ENCODE measurements around the gene C2. TPM values are rescaled to one million over a fixed set of nuclear protein-coding genes. Genes with fewer than 3 reads are reported as not detected.
A peak's percentile ranks its signal among the peaks of the same experiment; 100 is the strongest.

The C2 gene
- total RNA-seq, 1 donor from 2014 or later, result 8.4 TPM

- H3K9ac ChIP-seq (ENCODE audit: low read depth in 1 of 3, low read length in 3 of 3), result no peak overlapping the region
- H3K4me3 ChIP-seq (ENCODE audit: low read length in 3 of 3), result no peak overlapping the region
- no peaks in the 10 kb centered on the region for H3K9me3 ChIP-seq (ENCODE audit: control insufficient read depth in 3 of 3, low read length in 3 of 3)
- no peak overlapping the region for H3K27ac ChIP-seq (ENCODE audit: low read depth, low read length)
- H3K36me3 ChIP-seq (ENCODE audit: control insufficient read depth in 3 of 3, insufficient read depth in 3 of 3, low read length in 3 of 3), result peaks cover 74 to 84% (median 82%) of the 10 kb centered on the region in 3 donors
- H3K27me3 ChIP-seq (ENCODE audit: control insufficient read depth in 3 of 3, insufficient read depth in 3 of 3, low read length in 3 of 3), result no peaks in the 10 kb centered on the region
- peaks cover 16 to 17% (median 16%) of the 10 kb centered on the region in 3 donors for H3K4me1 ChIP-seq (ENCODE audit: control insufficient read depth in 3 of 3, insufficient read depth in 3 of 3, low read length in 3 of 3)
Observed at GRCh38 chr6:31966506-31966905, 39.0 kb downstream of the C2 start.

- no peak overlapping the region for H3K27ac ChIP-seq (ENCODE audit: low read depth, low read length)
- H3K27me3 ChIP-seq (ENCODE audit: control insufficient read depth in 3 of 3, insufficient read depth in 3 of 3, low read length in 3 of 3), result no peaks in the 10 kb centered on the region
- H3K4me1 ChIP-seq (ENCODE audit: control insufficient read depth in 3 of 3, insufficient read depth in 3 of 3, low read length in 3 of 3), result peaks cover 18 to 23% (median 19%) of the 10 kb centered on the region in 3 donors
- no peaks in the 10 kb centered on the region for H3K9me3 ChIP-seq (ENCODE audit: control insufficient read depth in 3 of 3, low read length in 3 of 3)
- peaks cover 66 to 77% (median 74%) of the 10 kb centered on the region in 3 donors for H3K36me3 ChIP-seq (ENCODE audit: control insufficient read depth in 3 of 3, insufficient read depth in 3 of 3, low read length in 3 of 3)
- H3K4me3 ChIP-seq (ENCODE audit: low read length in 3 of 3), result no peak overlapping the region
- no peak overlapping the region for H3K9ac ChIP-seq (ENCODE audit: low read depth in 1 of 3, low read length in 3 of 3)
Observed at GRCh38 chr6:31966997-31967925, 39.7 kb downstream of the C2 start.

DNA sequence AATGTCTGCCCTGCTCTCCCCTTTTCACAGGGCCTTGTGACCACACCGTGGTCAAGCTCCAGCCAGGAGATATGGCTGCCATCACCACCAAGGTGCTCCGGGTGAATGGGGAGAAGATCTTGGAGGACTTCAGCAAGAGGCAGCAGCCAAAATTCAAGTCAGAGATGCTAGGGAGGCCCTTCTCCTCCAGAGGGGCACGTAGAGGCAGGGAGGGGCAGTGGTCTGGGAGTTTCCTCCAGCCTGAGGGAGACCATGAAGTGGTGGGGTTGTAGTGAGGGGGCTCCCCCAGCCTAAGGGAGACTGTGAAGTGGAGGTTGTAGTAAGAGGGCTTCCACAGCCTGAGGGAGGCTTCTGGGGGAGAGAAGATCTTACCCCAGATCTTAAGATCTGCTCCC is 40.4 kb downstream of the C2 start:
- Histone ChIP-seq H3K4me1 (ENCODE audit: control insufficient read depth in 3 of 3, insufficient read depth in 3 of 3, low read length in 3 of 3) (peaks cover 23 to 30% (median 24%) of the 10 kb centered on the region in 3 donors), H3K9ac (ENCODE audit: low read depth in 1 of 3, low read length in 3 of 3) (no peak overlapping the region), H3K36me3 (ENCODE audit: control insufficient read depth in 3 of 3, insufficient read depth in 3 of 3, low read length in 3 of 3) (peaks cover 60 to 70% (median 68%) of the 10 kb centered on the region in 3 donors), H3K9me3 (ENCODE audit: control insufficient read depth in 3 of 3, low read length in 3 of 3) (no peaks in the 10 kb centered on the region), H3K27ac (ENCODE audit: low read depth, low read length) (no peak overlapping the region), H3K4me3 (ENCODE audit: low read length in 3 of 3) (no peak overlapping the region), H3K27me3 (ENCODE audit: control insufficient read depth in 3 of 3, insufficient read depth in 3 of 3, low read length in 3 of 3) (no peaks in the 10 kb centered on the region)

DNA sequence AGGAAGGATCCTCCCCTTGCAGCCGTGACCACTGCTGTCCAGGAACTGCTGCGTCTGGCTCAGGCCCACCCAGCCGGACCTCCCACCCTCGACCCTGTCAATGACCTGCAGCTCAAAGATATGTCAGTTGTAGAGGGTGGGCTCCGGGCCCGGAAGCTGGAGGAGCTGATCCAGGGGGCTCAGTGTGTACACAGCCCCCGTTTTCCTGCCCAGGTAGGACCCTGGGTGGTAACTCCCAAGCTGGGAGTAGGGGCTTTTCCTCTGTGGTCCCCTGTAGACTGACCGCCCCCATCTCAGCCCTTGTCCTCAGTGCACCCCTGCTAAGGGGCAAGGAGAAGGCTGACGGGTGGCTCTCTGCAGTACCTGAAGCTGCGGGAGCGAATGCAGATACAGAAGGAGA is 40.8 kb downstream of the C2 start:
- Histone ChIP-seq H3K9ac (ENCODE audit: low read depth in 1 of 3, low read length in 3 of 3) (no peak overlapping the region), H3K9me3 (ENCODE audit: control insufficient read depth in 3 of 3, low read length in 3 of 3) (no peaks in the 10 kb centered on the region), H3K36me3 (ENCODE audit: control insufficient read depth in 3 of 3, insufficient read depth in 3 of 3, low read length in 3 of 3) (peaks cover 56 to 67% (median 64%) of the 10 kb centered on the region in 3 donors), H3K4me1 (ENCODE audit: control insufficient read depth in 3 of 3, insufficient read depth in 3 of 3, low read length in 3 of 3) (peaks cover 27 to 34% (median 28%) of the 10 kb centered on the region in 3 donors), H3K4me3 (ENCODE audit: low read length in 3 of 3) (no peak overlapping the region), H3K27ac (ENCODE audit: low read depth, low read length) (no peak overlapping the region), H3K27me3 (ENCODE audit: control insufficient read depth in 3 of 3, insufficient read depth in 3 of 3, low read length in 3 of 3) (no peaks in the 10 kb centered on the region)

- Histone ChIP-seq H3K27ac (ENCODE audit: low read depth, low read length) (no peak overlapping the region), H3K9me3 (ENCODE audit: control insufficient read depth in 3 of 3, low read length in 3 of 3) (no peaks in the 10 kb centered on the region), H3K4me3 (ENCODE audit: low read length in 3 of 3) (no peak overlapping the region), H3K36me3 (ENCODE audit: control insufficient read depth in 3 of 3, insufficient read depth in 3 of 3, low read length in 3 of 3) (peaks cover 49 to 60% (median 57%) of the 10 kb centered on the region in 3 donors), H3K9ac (ENCODE audit: low read depth in 1 of 3, low read length in 3 of 3) (no peak overlapping the region), H3K4me1 (ENCODE audit: control insufficient read depth in 3 of 3, insufficient read depth in 3 of 3, low read length in 3 of 3) (peaks cover 28 to 37% (median 32%) of the 10 kb centered on the region in 3 donors), H3K27me3 (ENCODE audit: control insufficient read depth in 3 of 3, insufficient read depth in 3 of 3, low read length in 3 of 3) (no peaks in the 10 kb centered on the region)
Observed at GRCh38 chr6:31968791-31969711, 41.5 kb downstream of the C2 start.

DNA sequence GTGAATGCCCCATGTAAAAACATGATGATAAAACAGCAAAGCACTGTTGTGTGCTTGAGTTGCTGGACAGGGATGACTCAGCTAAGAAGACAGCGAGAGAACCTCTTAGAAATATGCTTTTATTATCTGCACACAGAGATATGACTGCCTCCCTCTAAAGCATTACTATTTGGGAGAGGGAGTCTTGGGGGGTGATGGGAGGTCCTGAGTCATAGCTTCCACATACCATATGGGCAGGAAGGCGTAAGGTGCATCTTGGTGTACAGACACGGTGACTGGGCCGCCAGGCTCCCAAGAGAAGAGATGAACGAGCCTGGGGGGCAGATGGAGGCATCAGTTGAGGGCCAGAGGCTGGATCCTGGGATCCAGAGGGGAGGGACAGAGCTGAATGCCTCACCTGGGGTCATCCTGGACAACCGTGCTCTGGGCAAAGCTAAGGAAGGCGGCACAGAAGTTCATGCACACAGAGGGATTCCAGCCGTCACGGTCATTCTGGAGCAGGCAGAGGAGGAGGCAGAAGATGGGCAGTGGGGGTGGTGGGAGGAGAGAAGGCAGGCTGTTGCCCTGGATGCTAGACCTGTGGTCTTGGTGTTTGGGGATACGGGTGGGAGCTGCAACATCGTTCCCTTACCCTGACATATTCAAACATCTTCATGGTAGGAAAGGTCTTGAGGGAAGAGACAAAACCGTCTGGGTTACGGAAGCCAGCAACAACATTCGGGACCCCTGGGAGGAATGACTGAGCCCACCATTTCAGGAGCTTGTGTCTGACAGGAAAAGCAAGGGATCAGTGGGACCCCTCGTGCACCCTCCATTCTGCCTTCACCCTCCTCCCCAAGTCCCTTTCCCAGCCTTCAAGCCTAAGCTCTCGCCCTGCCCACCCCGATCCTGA is 42.4 kb downstream of the C2 start:
- H3K36me3 ChIP-seq (ENCODE audit: control insufficient read depth in 3 of 3, insufficient read depth in 3 of 3, low read length in 3 of 3), result peaks cover 46 to 53% (median 51%) of the 10 kb centered on the region in 3 donors
- H3K27me3 ChIP-seq (ENCODE audit: control insufficient read depth in 3 of 3, insufficient read depth in 3 of 3, low read length in 3 of 3), result no peaks in the 10 kb centered on the region
- peak overlapping the region in 1 of 3 donors; percentile 96 for H3K4me3 ChIP-seq (ENCODE audit: low read length in 3 of 3)
- H3K4me1 ChIP-seq (ENCODE audit: control insufficient read depth in 3 of 3, insufficient read depth in 3 of 3, low read length in 3 of 3), result peaks cover 28 to 37% (median 32%) of the 10 kb centered on the region in 3 donors
- peak overlapping the region; percentile 36 for H3K27ac ChIP-seq (ENCODE audit: low read depth, low read length)
- no peaks in the 10 kb centered on the region for H3K9me3 ChIP-seq (ENCODE audit: control insufficient read depth in 3 of 3, low read length in 3 of 3)
- H3K9ac ChIP-seq (ENCODE audit: low read depth in 1 of 3, low read length in 3 of 3), result peak overlapping the region; percentile 50 to 93 (median 92)

DNA sequence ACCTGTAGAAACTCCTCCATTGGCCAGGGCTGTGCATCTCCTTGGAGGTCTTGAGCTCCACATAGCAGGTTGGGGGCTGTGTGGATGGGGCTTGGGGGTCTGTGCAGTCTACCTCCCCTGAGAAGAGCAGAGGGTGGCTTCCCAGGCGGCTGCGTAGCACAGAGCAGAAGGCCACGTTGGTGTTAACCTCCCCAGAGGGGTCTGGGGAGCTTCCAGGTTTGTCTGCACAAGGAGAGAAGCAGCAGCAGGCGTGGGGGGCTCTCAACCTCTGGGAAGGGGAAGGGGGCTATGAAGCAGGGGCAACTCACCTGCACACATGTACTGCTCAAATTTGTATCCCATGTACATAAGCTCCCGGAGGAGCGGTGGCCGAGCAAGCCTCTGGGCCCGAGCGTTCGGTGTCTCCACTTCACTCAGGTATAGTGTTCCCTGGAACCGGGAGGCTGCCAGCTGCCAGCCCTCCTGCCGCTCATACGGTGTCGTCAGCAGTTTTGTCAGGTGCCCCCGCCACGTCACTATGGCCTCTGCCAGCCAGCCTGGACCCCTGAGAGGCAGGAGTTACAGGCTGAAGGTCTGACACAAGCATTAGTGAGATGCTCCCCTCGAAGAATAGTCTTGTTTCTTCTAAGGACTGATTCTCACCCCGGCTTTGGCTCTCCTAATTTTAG is 43.2 kb downstream of the C2 start:
- Histone ChIP-seq H3K27ac (ENCODE audit: low read depth, low read length) (peak overlapping the region; percentile 97), H3K4me1 (ENCODE audit: control insufficient read depth in 3 of 3, insufficient read depth in 3 of 3, low read length in 3 of 3) (peaks cover 28 to 37% (median 32%) of the 10 kb centered on the region in 3 donors), H3K9me3 (ENCODE audit: control insufficient read depth in 3 of 3, low read length in 3 of 3) (no peaks in the 10 kb centered on the region), H3K4me3 (ENCODE audit: low read length in 3 of 3) (peak overlapping the region; percentile 81 to 99 (median 96)), H3K9ac (ENCODE audit: low read depth in 1 of 3, low read length in 3 of 3) (peak overlapping the region; percentile 84 to 93 (median 92)), H3K36me3 (ENCODE audit: control insufficient read depth in 3 of 3, insufficient read depth in 3 of 3, low read length in 3 of 3) (peaks cover 43 to 47% (median 46%) of the 10 kb centered on the region in 3 donors), H3K27me3 (ENCODE audit: control insufficient read depth in 3 of 3, insufficient read depth in 3 of 3, low read length in 3 of 3) (no peaks in the 10 kb centered on the region)

DNA sequence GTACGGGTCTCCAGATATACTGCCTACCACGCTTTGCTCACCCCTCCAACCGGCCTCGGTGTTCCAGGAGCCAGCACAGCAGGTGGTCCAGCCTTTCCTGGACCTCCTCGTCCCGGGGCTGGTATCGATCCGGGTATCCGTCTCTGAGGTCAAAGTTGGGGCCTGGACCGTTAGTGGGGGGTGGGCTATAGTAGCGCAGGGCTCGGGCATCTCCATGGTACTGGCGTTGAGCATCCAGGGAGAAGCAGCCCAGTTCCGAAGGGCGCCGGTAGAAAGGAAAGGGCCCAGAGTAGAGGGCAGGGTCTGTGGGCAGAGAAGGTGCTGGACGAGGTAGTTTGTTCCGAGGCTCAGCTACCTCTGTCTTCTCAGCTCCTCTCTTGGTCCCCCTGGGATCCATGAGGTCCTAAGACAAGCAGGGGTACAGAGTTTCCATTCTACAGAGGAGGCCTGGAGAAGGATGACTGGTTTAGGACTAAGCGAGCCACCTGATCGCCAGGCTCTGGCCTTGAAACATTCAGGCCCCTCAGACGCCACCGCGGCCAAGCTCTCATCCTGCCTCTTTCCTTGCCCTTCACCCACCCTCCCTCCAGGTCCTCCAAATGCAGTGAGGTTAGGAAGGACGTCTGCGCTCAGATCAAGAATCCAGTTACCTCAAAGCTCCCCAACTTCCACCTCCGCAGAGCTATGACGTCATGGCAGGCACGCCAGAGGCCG is 43.9 kb downstream of the C2 start:
- peak overlapping the region; percentile 84 to 93 (median 92) for H3K9ac ChIP-seq (ENCODE audit: low read depth in 1 of 3, low read length in 3 of 3)
- H3K27me3 ChIP-seq (ENCODE audit: control insufficient read depth in 3 of 3, insufficient read depth in 3 of 3, low read length in 3 of 3), result no peaks in the 10 kb centered on the region
- peak overlapping the region; percentile 81 to 99 (median 96) for H3K4me3 ChIP-seq (ENCODE audit: low read length in 3 of 3)
- peaks cover 38 to 40% (median 40%) of the 10 kb centered on the region in 3 donors for H3K36me3 ChIP-seq (ENCODE audit: control insufficient read depth in 3 of 3, insufficient read depth in 3 of 3, low read length in 3 of 3)
- peaks cover 28 to 37% (median 32%) of the 10 kb centered on the region in 3 donors for H3K4me1 ChIP-seq (ENCODE audit: control insufficient read depth in 3 of 3, insufficient read depth in 3 of 3, low read length in 3 of 3)
- no peaks in the 10 kb centered on the region for H3K9me3 ChIP-seq (ENCODE audit: control insufficient read depth in 3 of 3, low read length in 3 of 3)
- H3K27ac ChIP-seq (ENCODE audit: low read depth, low read length), result peak overlapping the region; percentile 97

Measured in skeletal muscle tissue (tissue), 4 donors.